Cardiac septum (tissue), 1 donor: ENCODE results near the gene SFT2D3. TPM values are rescaled to one million over a fixed set of nuclear protein-coding genes. Genes with fewer than 3 reads are reported as not detected.
"Not testable (repeated sequence)": the region's sequence is repeated elsewhere in the genome, so short reads cannot be mapped to it uniquely, and the experiment has no call there.

ENCODE experiments used
- DNase-seq: peaks from one replicate; pipeline ENCODE4 v3.0.0-alpha.2; 2020; ENCODE audit warnings: low spot score
- intact Hi-C: fragments of 100-400 bp; cut with DNase I; formaldehyde crosslinking; loops from one replicate; pipeline ENCODE4 v1.14.0; 2022
- total RNA-seq: library from RNA; stranded (reverse); fragmentation: NEBNext Ultra II Directional; extraction: Animal tissue kit (Norgen Biotek cat#: 25700); gene quantifications from one replicate; pipeline ENCODE4 v1.2.1, GENCODE V29; 2021
- donor health status: DM: no; HTN: no; CAD: no.

SFT2D3 gene
- total RNA-seq, 1 donor from 2014 or later, result 3.1 TPM

GRCh38 chr2:127726158-127726880 lies 25.0 kb downstream of the SFT2D3 start:
- DNase-seq, result no peak
- intact Hi-C loops, result no loop called here

GRCh38 chr2:127733113-127733815 lies 32.0 kb downstream of the SFT2D3 start:
- intact Hi-C loops, result no loop called here
- no peak for DNase-seq

GRCh38 chr2:127733816-127734537 lies 32.7 kb downstream of the SFT2D3 start:
- no peak for DNase-seq
- intact Hi-C loops, result no loop called here

- intact Hi-C loops, result no loop called here
- no peak for DNase-seq
Measured at GRCh38 chr2:127735044-127735443, 33.7 kb downstream of the SFT2D3 start.

- DNase-seq, result no peak
- intact Hi-C loops, result no loop called here
Measured at GRCh38 chr2:127735537-127736399, 34.5 kb downstream of the SFT2D3 start.

- intact Hi-C loops, result no loop called here
- DNase-seq, result no peak
Measured at GRCh38 chr2:127737892-127738291, 36.6 kb downstream of the SFT2D3 start.

GRCh38 chr2:127739800-127740199 lies 38.5 kb downstream of the SFT2D3 start:
- intact Hi-C loops, result no loop called here
- no peak for DNase-seq

- DNase-seq, result no peak
- intact Hi-C loops, result no loop called here
Measured at GRCh38 chr2:127740665-127741288, 39.5 kb downstream of the SFT2D3 start.

- intact Hi-C loops, result no loop called here
- no peak for DNase-seq
Measured at GRCh38 chr2:127743477-127744026, 42.3 kb downstream of the SFT2D3 start.

GRCh38 chr2:127747621-127748020 lies 46.3 kb downstream of the SFT2D3 start:
- no peak for DNase-seq
- intact Hi-C loops, result no loop called here

- intact Hi-C loops, DNase-seq: not testable (repeated sequence)
Measured at GRCh38 chr2:127749537-127749936, 48.2 kb downstream of the SFT2D3 start.

- DNase-seq, result no peak
- intact Hi-C loops, result no loop called here
Measured at GRCh38 chr2:127753374-127753773, 52.1 kb downstream of the SFT2D3 start.

- intact Hi-C loops, result no loop called here
- DNase-seq, result no peak
Measured at GRCh38 chr2:127754186-127754585, 52.9 kb downstream of the SFT2D3 start.

Other genes starting within 250 kb of the SFT2D3 start
- 40.7 TPM for gene IWS1, start 175.0 kb upstream of the SFT2D3 start, total RNA-seq
- 0.78 TPM for gene MYO7B, start 165.8 kb upstream of the SFT2D3 start, total RNA-seq
- 0.19 TPM for gene GPR17, start 55.3 kb upstream of the SFT2D3 start, total RNA-seq
- gene LIMS2, start 26.0 kb upstream of the SFT2D3 start, total RNA-seq, result 207 TPM
- 35.9 TPM for gene WDR33, start 109.7 kb downstream of the SFT2D3 start, total RNA-seq
- gene POLR2D, start 156.7 kb downstream of the SFT2D3 start, total RNA-seq, result 19.6 TPM
- 11.8 TPM for gene AMMECR1L, start 184.5 kb downstream of the SFT2D3 start, total RNA-seq